ENCODE data around the gene MICAL3.
"Not testable (repeated sequence)": the region's sequence is repeated elsewhere in the genome, so short reads cannot be mapped to it uniquely, and the experiment has no call there.

The MICAL3 gene

DNA sequence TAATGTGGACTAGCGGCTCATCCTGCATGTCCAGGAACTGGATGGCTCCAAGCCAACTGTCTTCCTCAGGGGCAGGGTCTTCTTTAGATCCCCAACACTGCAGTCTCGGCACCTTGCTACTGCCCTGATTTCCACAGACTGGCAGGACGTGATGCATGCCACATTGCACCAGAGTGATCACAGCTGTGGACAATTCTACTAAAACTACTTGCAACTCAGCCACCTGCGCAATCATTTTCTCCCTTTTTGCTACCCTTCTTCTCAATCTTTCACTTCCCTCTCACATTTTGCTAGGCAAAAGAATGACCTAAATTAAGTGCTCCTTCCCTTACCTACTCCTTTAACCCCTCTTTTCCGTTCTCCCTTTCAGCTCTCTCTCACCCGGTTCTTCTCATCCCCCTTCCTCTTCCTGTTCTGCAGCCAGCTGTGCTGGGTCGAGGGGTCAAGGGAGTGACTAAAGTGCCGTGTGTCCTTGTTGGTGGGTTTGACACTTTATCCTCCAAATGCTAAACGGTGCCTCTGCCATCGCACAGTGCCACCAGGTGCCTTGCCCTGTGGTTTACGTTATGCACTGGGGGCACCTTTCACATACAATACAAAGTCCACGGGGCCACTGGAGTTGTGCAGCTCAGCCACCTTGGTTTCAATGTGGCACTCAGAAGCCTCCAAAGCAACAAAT is 42.0 kb upstream of the MICAL3 start:
- H3K36me3 Mint-ChIP-seq (ENCODE audit: low read depth) = no peaks in the 10 kb centered on the region
- no peaks in the 10 kb centered on the region for H3K4me1 Mint-ChIP-seq (ENCODE audit: low read depth)
- no peak for DNase-seq (ENCODE audit: low spot score)
- no peak overlapping the region for H3K27ac Mint-ChIP-seq
- no peak overlapping the region for H3K4me3 Mint-ChIP-seq
- H3K27me3 Mint-ChIP-seq (ENCODE audit: low read depth) = peaks cover 43% of the 10 kb centered on the region
- no peaks in the 10 kb centered on the region for H3K9me3 Mint-ChIP-seq

DNA sequence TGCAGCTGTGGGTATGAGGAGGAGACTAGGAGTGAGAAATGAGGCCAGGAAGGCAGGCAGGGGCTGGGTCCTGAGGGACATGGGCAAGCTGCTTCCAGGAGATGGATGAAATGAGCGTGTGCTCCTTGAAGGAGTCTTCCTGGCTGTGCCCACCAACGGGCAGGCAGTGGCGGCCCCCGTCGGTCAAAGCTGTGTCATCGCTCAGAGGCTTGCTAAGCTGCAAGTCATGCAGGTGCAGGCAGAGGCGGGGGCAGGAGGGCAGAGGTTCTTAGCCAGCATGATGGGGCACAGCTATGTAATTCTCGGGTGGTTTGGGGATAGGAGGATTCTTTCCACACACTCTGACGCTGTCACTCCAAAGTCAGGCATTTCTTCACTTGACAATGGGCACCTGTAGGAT is 40.9 kb upstream of the MICAL3 start:
- H3K4me3 Mint-ChIP-seq = no peak overlapping the region
- H3K27me3 Mint-ChIP-seq (ENCODE audit: low read depth) = peaks cover 41% of the 10 kb centered on the region
- no peaks in the 10 kb centered on the region for H3K9me3 Mint-ChIP-seq
- no peak overlapping the region for H3K27ac Mint-ChIP-seq
- H3K36me3 Mint-ChIP-seq (ENCODE audit: low read depth) = no peaks in the 10 kb centered on the region
- DNase-seq (ENCODE audit: low spot score) = no peak
- H3K4me1 Mint-ChIP-seq (ENCODE audit: low read depth) = no peaks in the 10 kb centered on the region

DNA sequence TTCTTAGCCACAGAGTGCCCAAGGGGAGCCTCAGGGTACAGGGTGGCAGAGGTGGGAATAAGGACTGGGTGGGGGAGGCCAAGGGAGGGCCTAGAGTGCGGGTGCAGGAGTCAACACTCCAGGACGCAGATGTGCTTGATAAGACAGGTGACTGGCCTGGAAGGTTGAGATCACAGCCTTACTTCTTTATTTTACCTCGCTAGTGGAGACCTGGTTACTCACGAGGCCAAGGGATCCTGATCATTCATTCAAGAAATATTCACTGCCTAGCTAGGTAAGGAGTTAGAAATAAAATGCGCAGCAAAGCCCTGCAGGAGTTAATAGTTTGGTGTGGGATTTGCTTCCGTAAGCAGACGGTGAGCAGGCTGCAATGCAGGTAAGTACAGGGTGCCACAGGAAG is 40.3 kb upstream of the MICAL3 start:
- H3K4me1 Mint-ChIP-seq (ENCODE audit: low read depth) = no peaks in the 10 kb centered on the region
- H3K9me3 Mint-ChIP-seq = no peaks in the 10 kb centered on the region
- H3K4me3 Mint-ChIP-seq = no peak overlapping the region
- no peak overlapping the region for H3K27ac Mint-ChIP-seq
- no peak for DNase-seq (ENCODE audit: low spot score)
- H3K27me3 Mint-ChIP-seq (ENCODE audit: low read depth) = peaks cover 41% of the 10 kb centered on the region
- no peaks in the 10 kb centered on the region for H3K36me3 Mint-ChIP-seq (ENCODE audit: low read depth)

DNA sequence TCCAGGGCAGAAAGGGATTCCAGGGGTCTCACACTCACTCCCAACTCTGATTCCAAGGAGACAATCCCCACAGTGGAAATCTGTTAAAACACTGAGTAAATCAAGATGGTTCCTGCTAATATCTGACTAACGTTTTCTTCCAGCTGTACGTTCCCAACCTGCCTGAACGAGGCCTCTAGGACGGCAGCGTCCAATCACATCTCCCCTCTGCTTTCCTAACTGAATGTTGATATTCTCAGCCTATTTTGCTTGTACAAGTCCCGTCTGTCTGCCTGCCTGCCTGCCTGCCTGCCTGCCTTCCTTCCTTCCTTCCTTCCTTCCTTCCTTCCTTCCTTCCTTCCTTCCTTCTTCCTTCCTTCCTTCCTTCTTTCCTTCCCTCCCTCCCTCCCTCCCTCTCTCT is 39.4 kb upstream of the MICAL3 start:
- peaks cover 37% of the 10 kb centered on the region for H3K27me3 Mint-ChIP-seq (ENCODE audit: low read depth)
- not testable (repeated sequence) for H3K4me1 Mint-ChIP-seq (ENCODE audit: low read depth); H3K27ac Mint-ChIP-seq; H3K4me3 Mint-ChIP-seq; H3K9me3 Mint-ChIP-seq; DNase-seq (ENCODE audit: low spot score); H3K36me3 Mint-ChIP-seq (ENCODE audit: low read depth)

DNA sequence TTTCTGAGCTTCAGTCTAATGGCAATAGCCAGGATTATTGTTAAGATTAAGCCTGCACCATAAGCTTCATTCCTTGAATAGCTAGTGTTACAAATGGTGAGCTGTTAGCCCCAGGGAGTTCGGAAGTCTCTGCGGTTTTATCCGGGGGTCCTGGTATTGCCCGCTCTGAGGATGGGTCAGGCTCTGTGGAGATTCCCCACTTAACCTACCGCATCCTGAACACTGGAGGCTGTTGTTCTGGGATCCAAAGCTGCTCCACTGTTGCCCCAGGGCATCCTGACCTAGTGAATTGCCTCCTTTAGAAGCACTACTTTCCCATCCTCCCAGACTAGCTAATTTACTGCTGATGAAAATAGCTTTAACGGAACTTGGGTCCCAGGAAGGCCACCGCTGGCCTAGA is 38.9 kb upstream of the MICAL3 start:
- no peak for DNase-seq (ENCODE audit: low spot score)
- no peaks in the 10 kb centered on the region for H3K9me3 Mint-ChIP-seq
- H3K4me1 Mint-ChIP-seq (ENCODE audit: low read depth) = no peaks in the 10 kb centered on the region
- H3K36me3 Mint-ChIP-seq (ENCODE audit: low read depth) = no peaks in the 10 kb centered on the region
- H3K27ac Mint-ChIP-seq = no peak overlapping the region
- H3K27me3 Mint-ChIP-seq (ENCODE audit: low read depth) = peaks cover 33% of the 10 kb centered on the region
- no peak overlapping the region for H3K4me3 Mint-ChIP-seq

DNA sequence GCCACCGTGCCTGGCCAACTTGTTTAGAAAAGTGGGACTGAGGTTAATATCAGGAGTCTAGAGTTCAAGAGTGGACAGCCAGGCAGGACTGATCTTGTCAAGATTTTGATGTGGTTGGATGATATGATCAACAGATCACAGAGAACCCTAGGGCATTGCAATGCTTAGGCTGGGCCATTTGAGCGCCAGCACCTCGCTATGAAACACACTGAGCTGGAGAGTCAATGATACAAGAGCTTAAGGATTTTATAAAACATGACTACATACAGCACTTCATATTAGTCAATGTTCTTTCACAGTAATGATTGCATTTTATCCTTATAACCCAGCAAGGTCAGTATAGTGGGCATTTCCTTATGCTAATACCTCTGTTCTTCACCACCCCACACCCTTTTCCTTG is 38.1 kb upstream of the MICAL3 start:
- Mint-ChIP-seq H3K36me3 (ENCODE audit: low read depth) (no peaks in the 10 kb centered on the region), H3K4me1 (ENCODE audit: low read depth) (no peaks in the 10 kb centered on the region), H3K9me3 (no peaks in the 10 kb centered on the region), H3K27ac (no peak overlapping the region), H3K27me3 (ENCODE audit: low read depth) (peaks cover 26% of the 10 kb centered on the region), H3K4me3 (no peak overlapping the region)
- DNase-seq (ENCODE audit: low spot score) = no peak

DNA sequence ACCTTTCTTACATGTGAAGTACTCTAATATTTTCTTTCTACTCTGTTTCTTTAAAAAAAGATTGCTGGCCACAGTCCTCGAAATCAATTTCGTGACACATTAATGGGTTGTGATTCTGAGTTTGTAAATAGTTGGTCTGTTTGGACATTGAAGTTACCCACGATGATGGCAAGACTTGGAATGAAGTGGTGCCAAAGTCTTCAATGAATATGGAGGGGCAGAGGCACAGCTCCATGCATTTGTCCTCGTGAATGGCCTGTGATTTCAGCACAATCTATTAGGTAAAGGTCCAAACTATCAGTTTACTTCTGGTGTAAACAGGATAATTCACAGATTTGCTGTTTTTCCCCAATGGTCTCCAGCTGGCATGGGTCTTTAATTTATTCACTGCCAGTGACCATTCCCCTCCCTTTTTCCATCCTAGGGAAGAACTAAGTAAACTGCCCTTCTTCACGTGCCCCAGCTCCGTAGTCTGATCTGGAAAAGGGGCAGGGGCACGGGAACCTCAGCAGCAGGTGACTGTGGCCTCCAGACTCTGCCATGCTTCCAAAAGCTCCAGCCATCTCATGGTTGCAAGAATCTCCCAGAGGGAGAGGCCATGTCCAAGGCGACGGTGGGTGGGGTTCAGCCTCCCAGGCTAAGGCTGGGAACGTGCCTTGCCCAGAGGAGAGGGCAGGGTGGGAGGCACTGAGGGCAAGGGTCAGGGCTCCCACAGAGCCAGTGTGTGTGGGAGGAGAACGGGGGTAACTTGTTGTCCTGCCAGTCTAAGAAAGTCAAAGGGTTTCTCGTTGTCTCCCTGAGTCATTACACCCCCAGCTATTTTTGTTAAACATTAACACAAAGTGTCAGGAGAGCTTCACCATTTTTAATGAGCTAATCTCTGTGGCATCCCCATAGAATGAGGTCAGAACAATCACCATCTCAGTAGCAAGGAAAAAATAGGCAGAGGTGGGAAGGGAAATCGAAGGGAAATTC is 36.6 kb upstream of the MICAL3 start:
- peaks cover 5% of the 10 kb centered on the region for H3K4me1 Mint-ChIP-seq (ENCODE audit: low read depth)
- H3K4me3 Mint-ChIP-seq = no peak overlapping the region
- no peak overlapping the region for H3K27ac Mint-ChIP-seq
- DNase-seq (ENCODE audit: low spot score) = no peak
- no peaks in the 10 kb centered on the region for H3K9me3 Mint-ChIP-seq
- no peaks in the 10 kb centered on the region for H3K36me3 Mint-ChIP-seq (ENCODE audit: low read depth)
- peaks cover 16% of the 10 kb centered on the region for H3K27me3 Mint-ChIP-seq (ENCODE audit: low read depth)

DNA sequence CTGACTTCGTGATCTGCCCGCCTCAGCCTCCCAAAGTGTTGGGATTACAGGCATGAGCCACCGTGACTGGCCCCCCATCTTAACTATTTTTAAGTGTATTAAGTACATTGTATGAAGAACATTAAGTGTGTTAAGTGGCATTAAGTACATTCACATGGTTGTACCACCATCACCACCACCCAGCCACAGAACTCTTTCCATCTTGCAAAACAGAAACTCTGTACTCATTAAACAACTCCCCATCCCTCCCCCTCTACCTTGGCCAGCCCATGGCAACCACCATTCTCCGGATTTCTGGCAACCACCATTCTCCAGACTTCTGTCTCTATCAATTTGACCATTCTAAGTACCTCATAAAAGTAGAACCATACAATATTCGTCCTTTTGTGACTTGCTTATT is 35.6 kb upstream of the MICAL3 start:
- H3K27ac Mint-ChIP-seq = no peak overlapping the region
- H3K27me3 Mint-ChIP-seq (ENCODE audit: low read depth) = peaks cover 6% of the 10 kb centered on the region
- H3K9me3 Mint-ChIP-seq = no peaks in the 10 kb centered on the region
- no peak for DNase-seq (ENCODE audit: low spot score)
- no peaks in the 10 kb centered on the region for H3K36me3 Mint-ChIP-seq (ENCODE audit: low read depth)
- no peak overlapping the region for H3K4me3 Mint-ChIP-seq
- H3K4me1 Mint-ChIP-seq (ENCODE audit: low read depth) = peaks cover 5% of the 10 kb centered on the region

DNA sequence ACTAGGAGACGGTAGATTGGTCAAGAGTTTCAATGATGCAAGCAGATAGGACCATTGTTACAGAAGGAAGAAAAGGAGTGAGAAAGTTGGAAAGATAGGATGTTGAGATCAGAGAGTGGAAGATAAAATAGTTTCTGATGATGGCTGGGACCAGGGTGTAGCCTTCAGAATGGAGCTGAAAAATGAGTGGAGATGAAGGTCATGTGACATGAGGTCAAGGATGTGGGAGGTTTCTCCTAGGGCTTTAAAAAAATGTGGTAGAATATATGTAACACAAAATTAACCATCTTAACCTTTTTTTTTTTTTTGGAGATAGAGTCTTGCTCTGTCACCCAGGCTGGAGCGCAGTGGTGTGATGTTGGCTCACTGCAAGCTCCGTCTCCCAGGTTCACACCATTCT is 35.1 kb upstream of the MICAL3 start:
- Mint-ChIP-seq H3K36me3 (ENCODE audit: low read depth) (no peaks in the 10 kb centered on the region), H3K27me3 (ENCODE audit: low read depth) (peaks cover 3% of the 10 kb centered on the region), H3K27ac (no peak overlapping the region), H3K4me3 (no peak overlapping the region), H3K9me3 (no peaks in the 10 kb centered on the region), H3K4me1 (ENCODE audit: low read depth) (peaks cover 5% of the 10 kb centered on the region)
- no peak for DNase-seq (ENCODE audit: low spot score)

DNA sequence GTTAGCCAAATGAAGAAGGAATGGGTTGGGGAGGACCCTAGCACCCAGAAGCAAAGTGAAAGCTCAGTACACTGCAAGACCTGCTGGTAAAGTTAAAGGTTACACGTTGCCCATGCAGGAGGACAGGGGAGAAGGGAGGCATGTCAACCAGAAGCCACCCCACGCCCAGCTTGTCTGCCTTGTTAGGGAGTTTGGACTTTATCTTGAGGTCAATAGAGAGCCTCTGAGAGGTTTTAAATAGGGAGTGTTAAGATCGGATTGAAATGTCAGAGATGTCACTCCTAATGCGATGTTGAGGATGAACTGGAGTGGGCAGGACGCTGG is 34.7 kb upstream of the MICAL3 start:
- DNase-seq (ENCODE audit: low spot score) = no peak
- Mint-ChIP-seq H3K36me3 (ENCODE audit: low read depth) (no peaks in the 10 kb centered on the region), H3K9me3 (no peaks in the 10 kb centered on the region), H3K27ac (no peak overlapping the region), H3K4me1 (ENCODE audit: low read depth) (peaks cover 5% of the 10 kb centered on the region), H3K27me3 (ENCODE audit: low read depth) (peaks cover 3% of the 10 kb centered on the region), H3K4me3 (no peak overlapping the region)

DNA sequence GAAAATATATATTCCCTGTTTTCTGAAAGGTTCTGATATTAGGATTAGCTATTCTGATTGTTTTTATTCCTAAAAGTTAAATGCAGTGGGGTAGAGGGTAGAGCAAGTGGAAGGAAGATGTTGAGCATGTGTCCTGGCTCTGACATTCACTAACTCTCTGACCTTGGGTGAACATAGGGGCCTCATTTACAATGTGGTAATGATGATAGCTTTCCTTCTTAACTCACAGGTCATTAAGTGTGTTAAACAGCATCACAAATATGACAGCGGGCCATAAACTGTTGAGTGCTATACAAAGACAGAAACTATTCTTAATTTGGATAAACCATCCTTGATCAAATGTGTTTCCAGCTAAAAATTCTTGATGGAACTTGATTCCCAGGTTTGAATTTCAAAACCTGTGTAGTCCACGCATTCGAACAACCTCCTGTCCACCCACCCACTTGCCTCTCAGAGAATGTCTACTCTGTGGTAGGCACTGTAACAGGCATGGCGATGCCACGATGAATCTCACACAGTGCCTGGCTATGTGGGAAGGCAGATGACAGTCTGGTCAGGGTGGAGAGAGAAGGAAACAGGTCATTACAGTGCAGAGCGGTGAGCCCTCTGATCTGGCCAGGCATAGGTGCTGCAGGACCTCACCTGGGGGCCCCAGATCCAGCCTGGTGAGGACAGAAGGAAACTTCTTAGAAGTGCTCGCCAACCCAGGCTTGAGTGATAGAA is 34.2 kb upstream of the MICAL3 start:
- Mint-ChIP-seq H3K27ac (no peak overlapping the region), H3K27me3 (ENCODE audit: low read depth) (peaks cover 3% of the 10 kb centered on the region), H3K9me3 (no peaks in the 10 kb centered on the region), H3K4me3 (no peak overlapping the region), H3K36me3 (ENCODE audit: low read depth) (no peaks in the 10 kb centered on the region), H3K4me1 (ENCODE audit: low read depth) (peaks cover 5% of the 10 kb centered on the region)
- DNase-seq (ENCODE audit: low spot score) = no peak

DNA sequence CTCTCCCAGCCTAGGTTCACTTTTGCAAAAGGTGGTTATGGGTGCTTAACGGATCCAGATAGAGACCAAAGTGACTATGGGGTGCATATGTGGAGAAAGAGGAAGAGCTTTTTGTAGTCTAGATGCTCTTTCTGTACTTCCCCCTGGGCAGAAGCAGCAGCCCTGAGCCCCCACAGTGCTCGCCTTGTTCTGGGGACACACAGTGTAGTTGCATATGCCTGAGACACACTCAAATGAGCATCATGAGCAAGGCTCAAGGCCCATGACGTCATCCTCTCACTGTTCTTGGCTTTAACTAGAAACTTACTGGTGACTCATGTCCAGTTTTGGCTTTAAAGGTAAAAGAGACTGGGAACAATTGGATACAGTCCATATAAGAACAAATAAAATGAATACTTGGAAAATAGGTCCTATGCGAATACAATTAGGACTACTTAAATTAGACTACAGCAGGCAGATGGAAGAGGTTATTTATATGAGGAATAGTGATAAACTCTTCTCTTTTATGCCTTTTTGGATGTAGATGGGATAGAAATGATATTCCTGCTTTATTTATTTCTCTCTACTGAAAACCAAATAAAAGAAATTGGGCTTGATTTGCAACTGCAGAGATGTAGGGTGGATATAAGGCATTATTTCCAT is 33.3 kb upstream of the MICAL3 start:
- no peaks in the 10 kb centered on the region for H3K9me3 Mint-ChIP-seq
- no peak overlapping the region for H3K27ac Mint-ChIP-seq
- no peak overlapping the region for H3K4me3 Mint-ChIP-seq
- H3K27me3 Mint-ChIP-seq (ENCODE audit: low read depth) = peaks cover 3% of the 10 kb centered on the region
- no peak for DNase-seq (ENCODE audit: low spot score)
- no peaks in the 10 kb centered on the region for H3K36me3 Mint-ChIP-seq (ENCODE audit: low read depth)
- H3K4me1 Mint-ChIP-seq (ENCODE audit: low read depth) = peaks cover 5% of the 10 kb centered on the region

DNA sequence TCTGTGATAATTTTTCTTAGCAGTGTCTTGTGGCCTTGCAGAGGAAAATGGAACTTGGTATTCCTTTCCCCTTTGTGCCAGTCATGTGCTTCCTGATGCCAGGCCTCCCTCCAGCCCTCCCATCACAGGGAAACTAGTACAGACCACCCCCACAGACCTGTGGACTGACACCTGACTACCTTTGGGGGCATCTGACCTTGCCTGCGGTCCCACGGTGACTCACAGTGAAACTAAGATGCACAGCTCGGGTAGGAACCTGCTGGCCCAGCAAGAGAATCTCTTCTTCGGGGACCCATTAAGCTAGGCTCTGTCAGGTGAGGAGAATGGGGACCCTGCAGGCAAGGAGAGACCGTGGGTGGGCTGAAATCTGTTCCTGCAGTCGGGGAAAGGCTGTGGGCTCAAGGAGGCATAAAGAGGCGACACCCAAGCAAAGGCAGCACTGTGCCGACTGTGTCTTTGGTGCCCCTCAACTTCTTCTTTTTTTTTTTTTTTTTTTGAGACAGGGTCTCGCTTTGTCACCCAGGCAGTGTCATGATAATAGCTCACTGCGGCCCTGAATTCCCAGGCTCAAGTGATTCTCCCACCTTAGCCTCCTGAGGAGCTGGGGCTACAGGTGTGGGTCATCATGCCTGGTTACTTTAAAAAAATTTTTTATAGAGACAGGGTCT is 32.6 kb upstream of the MICAL3 start:
- H3K27me3 Mint-ChIP-seq (ENCODE audit: low read depth) = peaks cover 3% of the 10 kb centered on the region
- no peaks in the 10 kb centered on the region for H3K36me3 Mint-ChIP-seq (ENCODE audit: low read depth)
- H3K4me3 Mint-ChIP-seq = no peak overlapping the region
- H3K27ac Mint-ChIP-seq = no peak overlapping the region
- DNase-seq (ENCODE audit: low spot score) = no peak
- peaks cover 5% of the 10 kb centered on the region for H3K4me1 Mint-ChIP-seq (ENCODE audit: low read depth)
- H3K9me3 Mint-ChIP-seq = no peaks in the 10 kb centered on the region

Data from T-helper 2 cell treated with Interferon-gamma antibody and Interleukin-4, amounts not matched to agents 5 μg/mL and 100 μg/mL, for 36 hours (primary cell).